ENCODE measurements around the gene AKAP13. TPM values are rescaled to one million over a fixed set of nuclear protein-coding genes. Genes with fewer than 3 reads are reported as not detected.

The AKAP13 gene
- total RNA-seq, 2 donors from 2014 or later, result 228 to 273 TPM

DNA sequence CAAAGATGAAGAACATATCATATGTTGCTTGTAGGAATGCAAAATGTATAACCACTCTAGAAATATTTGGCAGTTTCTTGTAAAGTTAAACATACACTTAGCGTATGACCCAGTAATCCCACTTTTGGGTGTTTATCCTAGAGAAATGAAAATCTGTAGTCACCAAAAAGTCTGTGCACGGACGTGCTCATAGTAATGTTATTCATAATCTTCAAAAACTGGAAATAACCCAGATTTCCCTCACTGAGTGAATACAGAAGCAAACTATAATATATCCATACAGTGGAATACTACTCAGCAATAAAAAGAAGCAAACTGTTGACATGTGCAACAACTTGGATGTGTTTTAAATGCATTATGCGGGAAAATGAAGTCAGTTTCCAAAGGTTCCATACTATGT, 155.9 kb downstream of the AKAP13 start:
- DNase-seq (ENCODE audit: low spot score) (no peak), ATAC-seq (ENCODE audit: insufficient number of reproducible peaks, low FRiP score, low read depth) (no peak)
- Histone ChIP-seq H3K27ac (no peak overlapping the region), H3K36me3 (no peaks in the 10 kb centered on the region), H3K27me3 (replicated peaks; ENCODE audit: insufficient read depth) (no peaks in the 10 kb centered on the region), H3K4me3 (no peak overlapping the region), H3K9me3 (no peaks in the 10 kb centered on the region), H3K4me1 (ENCODE audit: control insufficient read depth in 1 of 2, low read depth in 2 of 2) (peaks cover 10 to 13% of the 10 kb centered on the region in 2 donors)
- no peak for TF ChIP-seq CTCF (IDR thresholded peaks at IDR 0.05)

GRCh38 chr15:85539491-85539890, 159.1 kb downstream of the AKAP13 start:
- Histone ChIP-seq H3K4me3 (no peak overlapping the region), H3K27me3 (replicated peaks; ENCODE audit: insufficient read depth) (no peaks in the 10 kb centered on the region), H3K27ac (no peak overlapping the region), H3K9me3 (no peaks in the 10 kb centered on the region), H3K36me3 (no peaks in the 10 kb centered on the region), H3K4me1 (ENCODE audit: control insufficient read depth in 1 of 2, low read depth in 2 of 2) (peaks cover 12 to 21% of the 10 kb centered on the region in 2 donors)
- no peak for TF ChIP-seq CTCF (IDR thresholded peaks at IDR 0.05)
- no peak for DNase-seq (ENCODE audit: low spot score)
- ATAC-seq (ENCODE audit: insufficient number of reproducible peaks, low FRiP score, low read depth), result no peak

DNA sequence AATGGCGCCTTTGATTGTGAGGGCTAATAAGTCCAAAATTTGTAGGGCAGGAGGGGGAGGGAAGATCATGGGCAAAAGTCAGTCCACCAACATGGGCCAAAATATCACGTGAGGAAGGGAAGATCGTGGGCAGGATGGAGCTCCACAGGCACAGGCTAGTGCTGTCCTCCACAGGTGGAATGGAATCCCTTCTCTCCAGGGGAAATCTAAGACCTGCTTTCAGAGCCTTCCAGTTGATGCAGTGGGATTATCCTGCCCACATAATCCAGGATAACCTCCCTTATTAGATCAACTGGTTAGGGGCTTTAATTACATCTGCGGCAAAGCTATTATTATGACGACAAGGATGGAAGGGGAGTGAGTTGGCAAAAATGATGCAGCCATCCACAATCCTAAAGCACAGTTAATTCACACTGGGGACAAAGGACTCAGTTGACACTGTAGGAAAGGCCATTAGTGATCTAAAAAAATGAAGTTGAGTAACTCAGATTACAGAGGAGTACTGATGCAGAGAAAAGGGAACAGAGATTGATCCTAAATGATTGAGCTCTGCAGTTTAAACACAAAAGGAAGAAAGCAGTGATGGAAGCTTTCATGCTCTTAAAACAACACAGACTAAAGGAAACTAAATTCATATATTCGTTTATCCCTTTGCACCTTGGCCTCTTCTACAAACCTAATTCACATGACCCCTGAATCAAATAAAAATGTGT, 159.8 kb downstream of the AKAP13 start:
- Histone ChIP-seq H3K4me3 (no peak overlapping the region), H3K4me1 (ENCODE audit: control insufficient read depth in 1 of 2, low read depth in 2 of 2) (peaks cover 15 to 29% of the 10 kb centered on the region in 2 donors), H3K27ac (no peak overlapping the region), H3K36me3 (no peaks in the 10 kb centered on the region), H3K9me3 (no peaks in the 10 kb centered on the region), H3K27me3 (replicated peaks; ENCODE audit: insufficient read depth) (no peaks in the 10 kb centered on the region)
- no peak for TF ChIP-seq CTCF (IDR thresholded peaks at IDR 0.05)
- ATAC-seq (ENCODE audit: insufficient number of reproducible peaks, low FRiP score, low read depth), result no peak
- no peak for DNase-seq (ENCODE audit: low spot score)

DNA sequence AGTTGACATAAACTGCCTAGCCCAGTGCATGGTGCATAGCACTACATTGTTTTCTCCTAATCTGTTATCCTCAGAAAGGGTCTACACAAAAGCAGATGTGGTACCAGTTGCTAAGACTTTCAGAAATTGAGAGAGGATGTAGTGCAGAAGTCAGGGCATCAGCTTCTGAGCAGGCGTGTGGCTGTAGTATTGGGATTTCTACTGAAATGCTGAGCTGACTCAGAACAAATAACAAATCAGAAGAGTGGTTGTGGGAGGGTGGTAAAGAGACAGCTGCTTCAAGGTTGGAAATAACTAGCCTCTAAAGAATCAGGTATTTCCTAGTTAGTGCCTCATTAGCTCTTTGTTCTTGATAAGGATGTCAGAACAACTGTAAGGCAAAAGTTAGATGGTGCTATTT, 161.3 kb downstream of the AKAP13 start:
- no peak for ATAC-seq (ENCODE audit: insufficient number of reproducible peaks, low FRiP score, low read depth)
- TF ChIP-seq CTCF (IDR thresholded peaks at IDR 0.05), result no peak
- H3K4me3 ChIP-seq, result no peak overlapping the region
- DNase-seq (ENCODE audit: low spot score), result no peak
- peaks cover 15 to 33% of the 10 kb centered on the region in 2 donors for H3K4me1 ChIP-seq (ENCODE audit: control insufficient read depth in 1 of 2, low read depth in 2 of 2)
- no peaks in the 10 kb centered on the region for H3K27me3 ChIP-seq (replicated peaks; ENCODE audit: insufficient read depth)
- no peaks in the 10 kb centered on the region for H3K36me3 ChIP-seq
- no peaks in the 10 kb centered on the region for H3K9me3 ChIP-seq
- H3K27ac ChIP-seq, result no peak overlapping the region

- DNase-seq (ENCODE audit: low spot score), result no peak
- Histone ChIP-seq H3K27me3 (replicated peaks; ENCODE audit: insufficient read depth) (no peaks in the 10 kb centered on the region), H3K4me3 (no peak overlapping the region), H3K4me1 (ENCODE audit: control insufficient read depth in 1 of 2, low read depth in 2 of 2) (peaks cover 15 to 39% of the 10 kb centered on the region in 2 donors), H3K27ac (no peak overlapping the region), H3K9me3 (no peaks in the 10 kb centered on the region), H3K36me3 (no peaks in the 10 kb centered on the region)
- ATAC-seq (ENCODE audit: insufficient number of reproducible peaks, low FRiP score, low read depth), result no peak
- TF ChIP-seq CTCF (IDR thresholded peaks at IDR 0.05), result no peak
Observed at GRCh38 chr15:85542488-85542887, 162.1 kb downstream of the AKAP13 start.

Data from thoracic aorta (tissue), 2 donors.